Activated CD8-positive, alpha-beta T cell treated with anti-CD3 and anti-CD28 coated beads, Interleukin-2, amount 10 ng/mL, durations not matched to agents 7 days and 5 days (primary cell): Measurements from ENCODE around the gene RPSA. TPM values are rescaled to one million over a fixed set of nuclear protein-coding genes. Genes with fewer than 3 reads are reported as not detected.
A peak's percentile ranks its signal among the peaks of the same experiment; 100 is the strongest.
"Not testable (repeated sequence)": the region's sequence is repeated elsewhere in the genome, so short reads cannot be mapped to it uniquely, and the experiment has no call there.

Source experiments
- ATAC-seq: fragments of 150-1000 bp; cut with Tn5 transposase; one replicate; pipeline ENCODE4 v1.10.0; 2021; ENCODE audit warnings: moderate library complexity
- CTCF ChIA-PET: fragments of 350-600 bp; sonication (Branson Sonifier 250); formaldehyde crosslinking; loops from one replicate; lab custom pipeline; 2021; ENCODE audit warnings: antibody characterized with exemption; lab: Charles Lee
- POLR2A ChIA-PET: fragments of 350-600 bp; sonication (Branson Sonifier 250); formaldehyde crosslinking; loops from one replicate; lab custom pipeline; 2021; ENCODE audit warnings: antibody characterized with exemption; lab: Charles Lee
- DNase-seq: peaks from one replicate; pipeline ENCODE4 v3.0.0-alpha.2; 2020
- H3K27ac Mint-ChIP-seq: one replicate; pipeline ENCODE4 v1.8.0; 2021; ENCODE audit warnings: mild to moderate bottlenecking, mixed read lengths
- H3K27me3 Mint-ChIP-seq: one replicate; pipeline ENCODE4 v1.8.0; 2021; ENCODE audit warnings: low read depth, mixed read lengths
- H3K36me3 Mint-ChIP-seq: one replicate; pipeline ENCODE4 v1.8.0; 2021; ENCODE audit warnings: low read depth, mixed read lengths
- H3K4me1 Mint-ChIP-seq: one replicate; pipeline ENCODE4 v1.8.0; 2021; ENCODE audit warnings: low read depth, mixed read lengths
- H3K4me3 Mint-ChIP-seq: one replicate; pipeline ENCODE4 v1.8.0; 2021; ENCODE audit warnings: mild to moderate bottlenecking, mixed read lengths
- H3K9me3 Mint-ChIP-seq: one replicate; pipeline ENCODE4 v1.8.0; 2022; ENCODE audit warnings: mixed read lengths; ENCODE audit not compliant: insufficient read depth
- total RNA-seq, 2 experiments: library from RNA; stranded (reverse); gene quantifications; one replicate each; pipeline ENCODE4 v1.2.3, GENCODE V29; 2021

RPSA gene
- total RNA-seq, 2 experiments from 2014 or later: 1,654 to 1,730 TPM

GRCh38 chr3:39409514-39410136 lies 3.1 kb downstream of the RPSA start:
- peak overlapping the region; percentile 3 for H3K27ac Mint-ChIP-seq
- H3K36me3 Mint-ChIP-seq: peaks cover 75% of the 10 kb centered on the region
- H3K4me1 Mint-ChIP-seq: peaks cover 56% of the 10 kb centered on the region
- DNase-seq (no peak), ATAC-seq (no peak)
- ChIA-PET POLR2A (interaction anchor here (5.3 kb wide), 1 partner anchor 21 kb away, joined by 52 read pairs; no protein-coding TSS in a partner anchor), CTCF (interaction anchor here (1.7 kb wide), 1 partner anchor 21 kb away, joined by 4 read pairs; no protein-coding TSS in a partner anchor)
- no peaks in the 10 kb centered on the region for H3K27me3 Mint-ChIP-seq
- peak overlapping the region; percentile 85 for H3K4me3 Mint-ChIP-seq
- no peaks in the 10 kb centered on the region for H3K9me3 Mint-ChIP-seq

DNA sequence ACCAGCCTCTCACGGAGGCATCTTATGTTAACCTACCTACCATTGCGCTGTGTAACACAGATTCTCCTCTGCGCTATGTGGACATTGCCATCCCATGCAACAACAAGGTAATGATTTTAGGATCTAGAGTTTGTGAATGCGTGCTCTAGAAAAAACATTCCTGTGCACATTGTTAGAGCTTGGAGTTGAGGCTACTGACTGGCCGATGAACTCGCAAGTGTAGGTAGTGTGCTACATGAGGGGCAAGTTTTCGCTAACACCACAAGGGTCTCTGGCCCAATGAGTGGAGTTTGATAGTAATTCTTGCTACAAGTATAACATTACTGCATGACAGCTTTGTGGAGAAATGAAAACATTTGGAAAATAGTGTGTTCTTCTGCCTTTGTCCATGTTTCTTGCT lies 4.4 kb downstream of the RPSA start:
- Mint-ChIP-seq H3K4me1 (peaks cover 49% of the 10 kb centered on the region), H3K9me3 (no peaks in the 10 kb centered on the region), H3K36me3 (peaks cover 79% of the 10 kb centered on the region), H3K27ac (no peak overlapping the region), H3K27me3 (no peaks in the 10 kb centered on the region), H3K4me3 (no peak overlapping the region)
- POLR2A ChIA-PET: interaction anchor here (0.7 to 5.3 kb wide), 2 partner anchors 23 to 196 kb away, joined by 3 to 52 read pairs; no protein-coding TSS in a partner anchor
- CTCF ChIA-PET: no interaction called here
- no peak for DNase-seq
- no peak for ATAC-seq

- ATAC-seq (no peak), DNase-seq (no peak)
- Mint-ChIP-seq H3K27me3 (no peaks in the 10 kb centered on the region), H3K4me3 (no peak overlapping the region), H3K9me3 (no peaks in the 10 kb centered on the region), H3K4me1 (peaks cover 43% of the 10 kb centered on the region), H3K27ac (no peak overlapping the region), H3K36me3 (peaks cover 69% of the 10 kb centered on the region)
- ChIA-PET CTCF (interaction anchor here (0.7 to 2.4 kb wide), 2 partner anchors 24 to 86 kb away, joined by 3 to 9 read pairs; no protein-coding TSS in a partner anchor), POLR2A (interaction anchor here (0.5 to 1.5 kb wide), 3 partner anchors 8 to 29 kb away, joined by 3 to 8 read pairs (median 5); no protein-coding TSS in a partner anchor)
These were observed 6.2 kb downstream of the RPSA start for GRCh38 chr3:39412668-39413260.

DNA sequence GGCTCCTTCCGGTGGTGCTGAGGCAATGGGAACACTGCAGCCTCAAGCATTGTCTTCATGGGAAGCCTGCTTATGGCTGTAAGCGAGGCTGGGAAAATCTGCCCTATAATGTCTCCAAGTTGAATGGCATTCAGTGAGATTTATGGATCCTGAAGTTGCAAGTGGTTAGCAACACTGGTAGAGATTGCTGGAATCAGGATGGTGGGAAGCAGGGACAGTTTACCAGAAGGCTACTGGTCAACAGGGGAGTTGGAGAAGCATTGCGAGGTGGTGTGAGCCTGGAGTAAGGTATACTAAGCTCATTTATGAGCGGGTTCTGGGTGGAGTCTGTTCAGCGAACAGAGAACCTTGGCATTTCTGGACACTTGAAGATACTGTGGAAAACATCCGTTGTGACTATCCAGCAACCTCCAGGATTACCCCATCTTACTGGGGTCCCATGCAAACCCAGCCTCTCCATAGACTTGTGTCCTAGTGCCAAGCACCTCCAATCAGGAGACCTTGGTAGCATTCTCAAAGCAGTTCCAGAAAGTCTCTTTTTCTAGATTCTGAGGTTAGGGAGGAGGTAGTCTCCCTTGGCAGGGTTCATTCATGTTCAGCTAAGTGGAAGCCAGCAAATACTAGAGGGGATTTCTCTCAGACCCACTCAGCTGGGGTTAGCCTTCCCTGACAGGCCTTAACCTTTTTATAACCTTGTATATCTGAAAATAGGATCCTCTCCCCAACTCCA lies 7.3 kb downstream of the RPSA start:
- Mint-ChIP-seq H3K27ac (peak overlapping the region; percentile 4), H3K27me3 (no peaks in the 10 kb centered on the region), H3K36me3 (peaks cover 61% of the 10 kb centered on the region), H3K9me3 (no peaks in the 10 kb centered on the region), H3K4me1 (peaks cover 34% of the 10 kb centered on the region), H3K4me3 (no peak overlapping the region)
- CTCF ChIA-PET: interaction anchor here (2.4 kb wide), 1 partner anchor 85 kb away, joined by 9 read pairs; no protein-coding TSS in a partner anchor
- POLR2A ChIA-PET: interaction anchor here (1.5 kb wide), 1 partner anchor 30 kb away, joined by 8 read pairs; no protein-coding TSS in a partner anchor
- DNase-seq: no peak
- ATAC-seq: no peak

DNA sequence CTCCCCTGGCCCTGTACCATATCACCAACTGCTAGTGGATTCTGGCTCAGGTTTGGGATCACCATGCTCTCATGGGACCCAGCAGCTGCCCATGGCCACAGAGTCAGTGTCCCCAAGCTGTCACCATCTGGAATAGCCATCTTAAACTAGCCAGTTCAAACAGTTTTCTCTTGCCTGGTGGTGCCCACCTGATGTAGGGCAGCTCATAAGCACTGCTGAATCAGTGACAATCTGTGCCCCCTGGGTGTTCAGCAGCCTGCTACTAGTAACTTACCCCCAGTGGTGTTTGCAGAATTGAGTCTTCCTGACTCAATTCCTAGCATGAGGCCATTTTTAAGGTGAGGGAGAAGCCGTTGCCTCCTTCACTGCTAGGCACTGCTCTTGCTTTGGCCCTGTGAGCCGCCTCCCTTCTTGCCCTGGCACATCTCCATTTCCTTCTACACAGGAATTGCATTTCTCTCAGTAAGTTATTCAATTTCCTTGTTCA lies 7.9 kb downstream of the RPSA start:
- CTCF ChIA-PET: interaction anchor here (1.3 to 3.7 kb wide), 3 partner anchors 8 to 126 kb away, joined by 3 to 18 read pairs (median 4); no protein-coding TSS in a partner anchor
- POLR2A ChIA-PET: interaction anchor here (1.7 kb wide), 1 partner anchor 8 kb away, joined by 8 read pairs; the partner anchor contains the start of gene RPSA
- Mint-ChIP-seq H3K9me3 (no peaks in the 10 kb centered on the region), H3K4me3 (no peak overlapping the region), H3K27ac (peak overlapping the region; percentile 4), H3K27me3 (no peaks in the 10 kb centered on the region), H3K4me1 (peaks cover 28% of the 10 kb centered on the region), H3K36me3 (peaks cover 55% of the 10 kb centered on the region)
- DNase-seq: no peak
- no peak for ATAC-seq

- Mint-ChIP-seq H3K4me1 (peaks cover 21% of the 10 kb centered on the region), H3K36me3 (peaks cover 48% of the 10 kb centered on the region)
- DNase-seq, H3K27ac Mint-ChIP-seq, ATAC-seq, H3K9me3 Mint-ChIP-seq, H3K27me3 Mint-ChIP-seq, H3K4me3 Mint-ChIP-seq: not testable (repeated sequence)
- ChIA-PET POLR2A (interaction anchor here (1.7 kb wide), 1 partner anchor 9 kb away, joined by 8 read pairs; the partner anchor contains the start of gene RPSA), CTCF (interaction anchor here (0.6 to 3.7 kb wide), 6 partner anchors 8 to 127 kb away, joined by 3 to 18 read pairs (median 4); no protein-coding TSS in a partner anchor)
These were observed 8.8 kb downstream of the RPSA start for GRCh38 chr3:39415302-39415701.

- Mint-ChIP-seq H3K27ac (peak overlapping the region; percentile 57), H3K36me3 (peaks cover 42% of the 10 kb centered on the region), H3K9me3 (no peaks in the 10 kb centered on the region), H3K4me3 (no peak overlapping the region), H3K27me3 (no peaks in the 10 kb centered on the region), H3K4me1 (peaks cover 16% of the 10 kb centered on the region)
- ATAC-seq (peak; percentile 35), DNase-seq (no peak)
- CTCF ChIA-PET: interaction anchor here (1.2 to 3.7 kb wide), 5 partner anchors 10 to 128 kb away, joined by 3 to 18 read pairs (median 4); partner anchors contain the start of gene RPSA
- POLR2A ChIA-PET: interaction anchor here (1.7 to 1.9 kb wide), 2 partner anchors 8 to 9 kb away, joined by 8 to 12 read pairs; partner anchors contain the start of gene RPSA
These were observed 9.5 kb downstream of the RPSA start for GRCh38 chr3:39415983-39416382.

DNA sequence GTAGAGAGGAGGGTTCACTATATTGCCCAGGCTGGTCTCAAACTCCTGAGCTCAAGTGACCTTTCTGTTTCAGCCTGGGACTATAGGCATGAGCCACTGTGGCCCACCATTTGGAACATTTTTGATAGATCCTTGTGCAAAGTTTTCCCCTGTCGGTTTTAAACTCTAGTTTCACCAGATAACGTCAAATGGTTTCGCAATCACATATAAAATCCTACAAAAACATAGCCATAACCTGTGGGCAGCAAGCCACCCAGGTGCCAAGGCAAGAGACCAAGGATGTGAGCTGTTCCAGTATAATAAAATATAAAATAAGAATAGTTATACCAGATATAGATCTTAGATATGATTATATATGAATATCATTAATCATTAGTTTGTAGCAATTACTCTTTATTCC lies 10.5 kb downstream of the RPSA start:
- H3K4me3 Mint-ChIP-seq, H3K9me3 Mint-ChIP-seq, DNase-seq, H3K27ac Mint-ChIP-seq, H3K4me1 Mint-ChIP-seq, ATAC-seq, H3K27me3 Mint-ChIP-seq: not testable (repeated sequence)
- ChIA-PET POLR2A (interaction anchor here (1.9 kb wide), 1 partner anchor 10 kb away, joined by 12 read pairs; the partner anchor contains the start of gene RPSA), CTCF (interaction anchor here (0.8 to 3.7 kb wide), 7 partner anchors 8 to 122 kb away, joined by 3 to 18 read pairs (median 4); partner anchors contain the start of gene RPSA)
- H3K36me3 Mint-ChIP-seq: peaks cover 32% of the 10 kb centered on the region

DNA sequence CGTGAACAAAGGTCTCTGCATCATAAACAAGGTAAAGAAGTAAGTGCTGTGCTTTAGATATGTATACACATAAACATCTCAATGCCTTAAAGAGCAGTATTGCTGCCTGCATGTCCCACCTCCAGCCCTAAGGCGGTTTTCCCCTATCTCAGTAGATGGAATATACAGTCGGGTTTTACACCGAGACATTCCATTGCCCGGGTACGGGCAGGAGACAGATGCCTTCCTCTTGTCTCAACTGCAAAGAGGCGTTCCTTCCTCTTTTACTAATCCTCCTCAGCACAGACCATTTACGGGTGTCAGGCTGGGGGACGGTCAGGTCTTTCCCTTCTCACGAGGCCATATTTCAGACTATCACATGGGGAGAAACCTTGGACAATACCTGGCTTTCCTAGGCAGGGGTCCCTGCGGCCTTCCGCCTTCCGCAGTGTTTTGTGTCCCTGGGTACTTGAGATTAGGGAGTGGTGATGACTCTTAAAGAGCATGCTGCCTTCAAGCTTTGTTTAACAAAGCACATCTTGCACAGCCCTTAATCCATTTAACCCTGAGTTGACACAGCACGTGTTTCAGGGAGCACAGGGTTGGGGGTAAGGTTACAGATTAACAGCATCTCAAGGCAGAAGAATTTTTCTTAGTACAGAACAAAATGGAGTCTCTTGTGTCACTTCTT lies 12.2 kb downstream of the RPSA start:
- H3K4me3 Mint-ChIP-seq, H3K4me1 Mint-ChIP-seq, H3K27ac Mint-ChIP-seq, H3K27me3 Mint-ChIP-seq, ATAC-seq, POLR2A ChIA-PET, CTCF ChIA-PET, DNase-seq, H3K9me3 Mint-ChIP-seq: not testable (repeated sequence)
- peaks cover 15% of the 10 kb centered on the region for H3K36me3 Mint-ChIP-seq

- H3K4me1 Mint-ChIP-seq: no peaks in the 10 kb centered on the region
- DNase-seq (no peak), ATAC-seq (no peak)
- ChIA-PET CTCF (no interaction called here), POLR2A (no interaction called here)
- H3K4me3 Mint-ChIP-seq: no peak overlapping the region
- no peaks in the 10 kb centered on the region for H3K9me3 Mint-ChIP-seq
- peaks cover 4% of the 10 kb centered on the region for H3K36me3 Mint-ChIP-seq
- H3K27me3 Mint-ChIP-seq: no peaks in the 10 kb centered on the region
- no peak overlapping the region for H3K27ac Mint-ChIP-seq
These were observed 13.3 kb downstream of the RPSA start for GRCh38 chr3:39419742-39420315.
